WTC11 (cell line): ENCODE results near the gene NFILZ.

Experiments used
- CREB1 ChIP-seq: sonication (generic); formaldehyde crosslinking; IDR thresholded peaks from 2 replicates; pipeline ENCODE4 v1.8.0; 2023; ENCODE audit warnings: mild to moderate bottlenecking, missing genetic modification reagents
- ESRRA ChIP-seq: sonication (generic); formaldehyde crosslinking; IDR thresholded peaks from 2 replicates; pipeline ENCODE4 v1.8.1; 2022; ENCODE audit warnings: mild to moderate bottlenecking, missing genetic modification reagents, borderline replicate concordance
- ETV6 ChIP-seq: sonication (generic); formaldehyde crosslinking; IDR thresholded peaks from 2 replicates; pipeline ENCODE4 v1.8.1; 2022; ENCODE audit warnings: mild to moderate bottlenecking, missing genetic modification reagents
- FOXJ3 ChIP-seq: sonication (generic); formaldehyde crosslinking; IDR thresholded peaks from 2 replicates; pipeline ENCODE4 v1.9.0; 2021; ENCODE audit warnings: missing genetic modification reagents, mild to moderate bottlenecking, borderline replicate concordance
- FOXK1 ChIP-seq: sonication (generic); formaldehyde crosslinking; IDR thresholded peaks from 2 replicates; pipeline ENCODE4 v1.8.0; 2022; ENCODE audit warnings: mild to moderate bottlenecking, moderate library complexity, missing genetic modification reagents
- MYBL2 ChIP-seq: sonication (generic); formaldehyde crosslinking; IDR thresholded peaks from 2 replicates; pipeline ENCODE4 v1.8.1; 2023; ENCODE audit warnings: mild to moderate bottlenecking, moderate library complexity, missing genetic modification reagents
- NFYB ChIP-seq: sonication (generic); formaldehyde crosslinking; conservative IDR thresholded peaks from 2 replicates; pipeline ENCODE4 v1.8.0; 2022; ENCODE audit warnings: low read depth, missing genetic modification reagents
- SP1 ChIP-seq: sonication (generic); formaldehyde crosslinking; conservative IDR thresholded peaks from 2 replicates; pipeline ENCODE4 v1.8.1; 2022; ENCODE audit warnings: missing genetic modification reagents
- ZNF317 ChIP-seq: sonication (generic); formaldehyde crosslinking; IDR thresholded peaks from 2 replicates; pipeline ENCODE4 v1.8.1; 2023; ENCODE audit warnings: low read depth, mild to moderate bottlenecking, moderate library complexity, missing genetic modification reagents, borderline replicate concordance
- TF ChIP-seq, protein P1 (sequence below): sonication (generic); formaldehyde crosslinking; IDR thresholded peaks from 2 replicates; pipeline ENCODE4 v1.8.1; 2022; ENCODE audit warnings: mild to moderate bottlenecking, missing genetic modification reagents, moderate library complexity, borderline replicate concordance
- TF ChIP-seq, protein P2 (sequence below): fragments of 200-600 bp; IDR thresholded peaks from 2 replicates; pipeline ENCODE4 v1.8.0; 2022; ENCODE audit warnings: antibody characterized with exemption
- TF ChIP-seq, protein P3 (sequence below): sonication (generic); formaldehyde crosslinking; IDR thresholded peaks from 2 replicates; pipeline ENCODE4 v1.8.0; 2023; ENCODE audit warnings: mild to moderate bottlenecking, missing genetic modification reagents
- TF ChIP-seq, protein P4 (sequence below): sonication (generic); formaldehyde crosslinking; conservative IDR thresholded peaks from 2 replicates; pipeline ENCODE4 v1.8.1; 2023; ENCODE audit warnings: mild to moderate bottlenecking, low read depth, missing genetic modification reagents, moderate library complexity
- TF ChIP-seq, protein P5 (sequence below): sonication (generic); formaldehyde crosslinking; IDR thresholded peaks from 2 replicates; pipeline ENCODE4 v1.8.0; 2022; ENCODE audit warnings: mild to moderate bottlenecking, missing genetic modification reagents

DNA sequence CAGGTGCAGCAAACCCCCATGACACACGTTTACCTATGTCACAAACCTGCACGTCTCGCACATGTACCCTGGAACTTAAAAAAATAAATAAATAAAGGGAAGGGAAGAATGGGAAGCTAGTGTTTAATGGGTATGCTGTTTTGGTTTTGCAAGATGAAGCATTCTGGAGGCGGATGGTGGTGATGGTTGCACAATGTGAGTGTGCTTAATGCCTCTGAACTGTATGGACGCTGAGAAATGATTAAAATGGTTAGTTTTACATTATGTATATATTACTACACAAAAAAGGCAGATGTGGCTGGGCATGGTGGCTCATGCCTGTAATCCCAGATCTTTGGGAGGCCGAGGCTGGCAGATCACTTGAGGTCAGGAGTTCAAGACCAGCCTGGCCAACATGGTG is 17.8 kb downstream of the NFILZ start:
- TF ChIP-seq, protein P1, sequence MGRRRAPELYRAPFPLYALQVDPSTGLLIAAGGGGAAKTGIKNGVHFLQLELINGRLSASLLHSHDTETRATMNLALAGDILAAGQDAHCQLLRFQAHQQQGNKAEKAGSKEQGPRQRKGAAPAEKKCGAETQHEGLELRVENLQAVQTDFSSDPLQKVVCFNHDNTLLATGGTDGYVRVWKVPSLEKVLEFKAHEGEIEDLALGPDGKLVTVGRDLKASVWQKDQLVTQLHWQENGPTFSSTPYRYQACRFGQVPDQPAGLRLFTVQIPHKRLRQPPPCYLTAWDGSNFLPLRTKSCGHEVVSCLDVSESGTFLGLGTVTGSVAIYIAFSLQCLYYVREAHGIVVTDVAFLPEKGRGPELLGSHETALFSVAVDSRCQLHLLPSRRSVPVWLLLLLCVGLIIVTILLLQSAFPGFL (CRISPR knock-in tag) = no peak
- TF ChIP-seq, protein P2, sequence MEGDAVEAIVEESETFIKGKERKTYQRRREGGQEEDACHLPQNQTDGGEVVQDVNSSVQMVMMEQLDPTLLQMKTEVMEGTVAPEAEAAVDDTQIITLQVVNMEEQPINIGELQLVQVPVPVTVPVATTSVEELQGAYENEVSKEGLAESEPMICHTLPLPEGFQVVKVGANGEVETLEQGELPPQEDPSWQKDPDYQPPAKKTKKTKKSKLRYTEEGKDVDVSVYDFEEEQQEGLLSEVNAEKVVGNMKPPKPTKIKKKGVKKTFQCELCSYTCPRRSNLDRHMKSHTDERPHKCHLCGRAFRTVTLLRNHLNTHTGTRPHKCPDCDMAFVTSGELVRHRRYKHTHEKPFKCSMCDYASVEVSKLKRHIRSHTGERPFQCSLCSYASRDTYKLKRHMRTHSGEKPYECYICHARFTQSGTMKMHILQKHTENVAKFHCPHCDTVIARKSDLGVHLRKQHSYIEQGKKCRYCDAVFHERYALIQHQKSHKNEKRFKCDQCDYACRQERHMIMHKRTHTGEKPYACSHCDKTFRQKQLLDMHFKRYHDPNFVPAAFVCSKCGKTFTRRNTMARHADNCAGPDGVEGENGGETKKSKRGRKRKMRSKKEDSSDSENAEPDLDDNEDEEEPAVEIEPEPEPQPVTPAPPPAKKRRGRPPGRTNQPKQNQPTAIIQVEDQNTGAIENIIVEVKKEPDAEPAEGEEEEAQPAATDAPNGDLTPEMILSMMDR = no peak
- TF ChIP-seq SP1 (CRISPR knock-in tag) (no peak), ETV6 (CRISPR knock-in tag) (no peak), ESRRA (CRISPR knock-in tag) (no peak), NFYB (no peak), ZNF317 (CRISPR knock-in tag) (no peak), FOXK1 (CRISPR knock-in tag) (no peak), FOXJ3 (CRISPR knock-in tag) (no peak), CREB1 (CRISPR knock-in tag) (no peak), MYBL2 (no peak)
- TF ChIP-seq, protein P3, sequence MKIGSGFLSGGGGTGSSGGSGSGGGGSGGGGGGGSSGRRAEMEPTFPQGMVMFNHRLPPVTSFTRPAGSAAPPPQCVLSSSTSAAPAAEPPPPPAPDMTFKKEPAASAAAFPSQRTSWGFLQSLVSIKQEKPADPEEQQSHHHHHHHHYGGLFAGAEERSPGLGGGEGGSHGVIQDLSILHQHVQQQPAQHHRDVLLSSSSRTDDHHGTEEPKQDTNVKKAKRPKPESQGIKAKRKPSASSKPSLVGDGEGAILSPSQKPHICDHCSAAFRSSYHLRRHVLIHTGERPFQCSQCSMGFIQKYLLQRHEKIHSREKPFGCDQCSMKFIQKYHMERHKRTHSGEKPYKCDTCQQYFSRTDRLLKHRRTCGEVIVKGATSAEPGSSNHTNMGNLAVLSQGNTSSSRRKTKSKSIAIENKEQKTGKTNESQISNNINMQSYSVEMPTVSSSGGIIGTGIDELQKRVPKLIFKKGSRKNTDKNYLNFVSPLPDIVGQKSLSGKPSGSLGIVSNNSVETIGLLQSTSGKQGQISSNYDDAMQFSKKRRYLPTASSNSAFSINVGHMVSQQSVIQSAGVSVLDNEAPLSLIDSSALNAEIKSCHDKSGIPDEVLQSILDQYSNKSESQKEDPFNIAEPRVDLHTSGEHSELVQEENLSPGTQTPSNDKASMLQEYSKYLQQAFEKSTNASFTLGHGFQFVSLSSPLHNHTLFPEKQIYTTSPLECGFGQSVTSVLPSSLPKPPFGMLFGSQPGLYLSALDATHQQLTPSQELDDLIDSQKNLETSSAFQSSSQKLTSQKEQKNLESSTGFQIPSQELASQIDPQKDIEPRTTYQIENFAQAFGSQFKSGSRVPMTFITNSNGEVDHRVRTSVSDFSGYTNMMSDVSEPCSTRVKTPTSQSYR = no peak
- TF ChIP-seq, protein P4, sequence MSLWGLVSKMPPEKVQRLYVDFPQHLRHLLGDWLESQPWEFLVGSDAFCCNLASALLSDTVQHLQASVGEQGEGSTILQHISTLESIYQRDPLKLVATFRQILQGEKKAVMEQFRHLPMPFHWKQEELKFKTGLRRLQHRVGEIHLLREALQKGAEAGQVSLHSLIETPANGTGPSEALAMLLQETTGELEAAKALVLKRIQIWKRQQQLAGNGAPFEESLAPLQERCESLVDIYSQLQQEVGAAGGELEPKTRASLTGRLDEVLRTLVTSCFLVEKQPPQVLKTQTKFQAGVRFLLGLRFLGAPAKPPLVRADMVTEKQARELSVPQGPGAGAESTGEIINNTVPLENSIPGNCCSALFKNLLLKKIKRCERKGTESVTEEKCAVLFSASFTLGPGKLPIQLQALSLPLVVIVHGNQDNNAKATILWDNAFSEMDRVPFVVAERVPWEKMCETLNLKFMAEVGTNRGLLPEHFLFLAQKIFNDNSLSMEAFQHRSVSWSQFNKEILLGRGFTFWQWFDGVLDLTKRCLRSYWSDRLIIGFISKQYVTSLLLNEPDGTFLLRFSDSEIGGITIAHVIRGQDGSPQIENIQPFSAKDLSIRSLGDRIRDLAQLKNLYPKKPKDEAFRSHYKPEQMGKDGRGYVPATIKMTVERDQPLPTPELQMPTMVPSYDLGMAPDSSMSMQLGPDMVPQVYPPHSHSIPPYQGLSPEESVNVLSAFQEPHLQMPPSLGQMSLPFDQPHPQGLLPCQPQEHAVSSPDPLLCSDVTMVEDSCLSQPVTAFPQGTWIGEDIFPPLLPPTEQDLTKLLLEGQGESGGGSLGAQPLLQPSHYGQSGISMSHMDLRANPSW (CRISPR knock-in tag) = no peak
- TF ChIP-seq, protein P5, sequence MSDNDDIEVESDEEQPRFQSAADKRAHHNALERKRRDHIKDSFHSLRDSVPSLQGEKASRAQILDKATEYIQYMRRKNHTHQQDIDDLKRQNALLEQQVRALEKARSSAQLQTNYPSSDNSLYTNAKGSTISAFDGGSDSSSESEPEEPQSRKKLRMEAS (CRISPR knock-in tag) = no peak
